MM.1S (cell line): ENCODE measurements around the gene PLBD1.

ENCODE experiments used
- EZH2 ChIP-seq: fragments of 300-600 bp; sonication (generic); optimal IDR thresholded peaks from 2 replicates; pipeline ENCODE3; 2017; ENCODE audit warnings: low read depth, mild to moderate bottlenecking, antibody characterized with exemption, low read length, mixed read lengths
- EZH2phosphoT487 ChIP-seq: fragments of 300-600 bp; sonication (generic); IDR thresholded peaks from 2 replicates; pipeline ENCODE4 v1.6.1; 2018; ENCODE audit warnings: antibody characterized with exemption, low read length
- TF ChIP-seq, protein P1 (sequence below): fragments of 300-600 bp; sonication (generic); IDR thresholded peaks from 2 replicates; pipeline ENCODE4 v1.5.1; 2016; ENCODE audit warnings: antibody characterized with exemption, low read length, mixed read lengths

DNA sequence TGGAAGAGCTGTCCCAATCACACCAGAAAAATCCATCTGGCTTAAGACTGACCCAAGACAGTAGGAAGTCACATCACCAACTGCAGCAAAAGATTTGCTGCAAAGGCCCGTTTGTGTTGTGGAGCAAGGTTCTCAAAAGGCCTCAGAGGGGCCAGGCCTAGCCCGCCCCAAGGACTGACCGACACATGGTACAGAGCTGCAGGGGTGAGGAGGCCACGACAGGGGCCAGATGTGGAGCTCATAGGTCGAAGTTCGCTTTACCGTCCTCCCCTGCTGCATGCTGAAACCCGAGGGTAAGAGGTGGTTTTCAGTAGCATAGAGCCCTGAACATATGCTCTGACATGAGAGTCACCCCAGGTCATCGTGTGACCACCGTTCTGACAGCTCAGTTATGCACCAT is 35.5 kb downstream of the PLBD1 start:
- TF ChIP-seq, protein P1, sequence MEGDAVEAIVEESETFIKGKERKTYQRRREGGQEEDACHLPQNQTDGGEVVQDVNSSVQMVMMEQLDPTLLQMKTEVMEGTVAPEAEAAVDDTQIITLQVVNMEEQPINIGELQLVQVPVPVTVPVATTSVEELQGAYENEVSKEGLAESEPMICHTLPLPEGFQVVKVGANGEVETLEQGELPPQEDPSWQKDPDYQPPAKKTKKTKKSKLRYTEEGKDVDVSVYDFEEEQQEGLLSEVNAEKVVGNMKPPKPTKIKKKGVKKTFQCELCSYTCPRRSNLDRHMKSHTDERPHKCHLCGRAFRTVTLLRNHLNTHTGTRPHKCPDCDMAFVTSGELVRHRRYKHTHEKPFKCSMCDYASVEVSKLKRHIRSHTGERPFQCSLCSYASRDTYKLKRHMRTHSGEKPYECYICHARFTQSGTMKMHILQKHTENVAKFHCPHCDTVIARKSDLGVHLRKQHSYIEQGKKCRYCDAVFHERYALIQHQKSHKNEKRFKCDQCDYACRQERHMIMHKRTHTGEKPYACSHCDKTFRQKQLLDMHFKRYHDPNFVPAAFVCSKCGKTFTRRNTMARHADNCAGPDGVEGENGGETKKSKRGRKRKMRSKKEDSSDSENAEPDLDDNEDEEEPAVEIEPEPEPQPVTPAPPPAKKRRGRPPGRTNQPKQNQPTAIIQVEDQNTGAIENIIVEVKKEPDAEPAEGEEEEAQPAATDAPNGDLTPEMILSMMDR: no peak
- TF ChIP-seq EZH2: no peak
- TF ChIP-seq EZH2phosphoT487: no peak
